DMS153 treated with DMSO at 0.1 percent for 48 hours (cell line): ENCODE measurements around the gene OR6C2.
"Not testable (repeated sequence)": the region's sequence is repeated elsewhere in the genome, so short reads cannot be mapped to it uniquely, and the experiment has no call there.

Experiments used
- DNase-seq: peaks from one replicate; lab custom pipeline; 2025; ENCODE audit not compliant: unreplicated experiment; lab: John Stamatoyannopoulos, UW

OR6C2 gene

DNA sequence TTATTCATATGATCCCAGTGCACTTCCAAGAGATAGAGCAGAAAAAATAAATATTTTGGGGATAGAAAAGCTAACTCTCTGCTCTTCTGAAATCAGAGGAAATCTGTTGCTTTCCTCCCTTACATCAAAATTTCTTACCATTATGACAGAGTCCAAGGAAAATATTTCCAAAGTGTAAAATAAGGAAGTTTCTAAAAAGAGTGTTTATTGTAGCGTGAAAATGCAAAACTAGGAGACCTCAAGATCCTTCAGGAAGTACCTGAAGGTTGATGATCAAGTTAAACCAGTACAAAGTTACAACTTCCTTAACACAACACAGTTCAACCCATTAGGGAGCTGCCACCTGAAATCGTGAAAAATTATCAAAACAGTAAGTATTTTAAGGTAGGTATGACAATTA, at the start of gene OR6C2:
Gene OR6C2 (plus strand): TSS at position 301 of the 400 bp plus-strand sequence. CDS start 8,138 bp downstream, outside the sequence.
- no peak for DNase-seq

- no peak for DNase-seq
These were observed 47.5 kb upstream of the OR6C2 start for GRCh38 chr12:55396326-55396725.

- DNase-seq = no peak
These were observed 43.6 kb upstream of the OR6C2 start, which contains the start of gene OR6C65 for GRCh38 chr12:55400229-55400628. Gene OR6C65, plus strand, starts transcription at chr12:55400529. Its CDS starts 0 bp downstream, at chr12:55400529.

- DNase-seq = no peak
These were observed 36.0 kb upstream of the OR6C2 start for GRCh38 chr12:55407866-55408265.

DNA sequence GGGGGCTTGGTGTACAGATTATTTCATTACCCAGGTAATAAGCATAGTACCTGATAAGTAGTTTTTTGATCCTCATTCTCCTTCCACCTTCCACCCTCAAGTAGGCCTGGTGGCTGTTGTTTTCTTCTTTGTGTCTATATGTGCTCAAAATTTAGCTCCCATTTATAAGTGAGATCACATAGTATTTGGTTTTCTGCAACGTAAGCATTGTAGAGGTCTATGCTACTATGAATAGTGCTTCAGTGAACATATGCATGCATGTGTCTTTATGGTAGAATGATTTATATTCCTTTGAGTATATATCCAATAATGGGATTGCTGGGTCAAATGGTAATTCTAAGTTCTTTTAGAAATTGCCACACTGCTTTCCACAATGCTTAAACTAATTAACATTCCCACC, 34.7 kb upstream of the OR6C2 start:
- not testable (repeated sequence) for DNase-seq

DNA sequence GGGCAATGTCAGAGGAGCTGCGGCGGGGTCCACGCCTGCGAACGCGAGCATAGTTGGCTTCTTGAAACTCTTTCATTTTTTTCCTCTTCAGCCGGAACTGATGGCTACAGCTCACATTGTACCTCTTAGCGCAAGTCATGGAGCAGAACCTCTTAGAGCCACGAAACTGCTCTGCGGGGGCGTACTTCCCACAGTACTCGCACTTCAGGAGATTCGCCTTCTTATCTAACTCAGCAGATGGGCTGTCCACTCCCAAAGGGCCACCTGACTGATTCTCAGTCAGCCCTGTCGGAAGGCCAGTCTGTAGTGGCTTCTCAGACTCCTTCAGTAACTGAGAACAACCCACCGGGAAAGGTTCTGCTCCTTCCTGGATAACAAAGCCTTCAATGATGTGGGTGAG, 31.7 kb upstream of the OR6C2 start:
- not testable (repeated sequence) for DNase-seq

DNA sequence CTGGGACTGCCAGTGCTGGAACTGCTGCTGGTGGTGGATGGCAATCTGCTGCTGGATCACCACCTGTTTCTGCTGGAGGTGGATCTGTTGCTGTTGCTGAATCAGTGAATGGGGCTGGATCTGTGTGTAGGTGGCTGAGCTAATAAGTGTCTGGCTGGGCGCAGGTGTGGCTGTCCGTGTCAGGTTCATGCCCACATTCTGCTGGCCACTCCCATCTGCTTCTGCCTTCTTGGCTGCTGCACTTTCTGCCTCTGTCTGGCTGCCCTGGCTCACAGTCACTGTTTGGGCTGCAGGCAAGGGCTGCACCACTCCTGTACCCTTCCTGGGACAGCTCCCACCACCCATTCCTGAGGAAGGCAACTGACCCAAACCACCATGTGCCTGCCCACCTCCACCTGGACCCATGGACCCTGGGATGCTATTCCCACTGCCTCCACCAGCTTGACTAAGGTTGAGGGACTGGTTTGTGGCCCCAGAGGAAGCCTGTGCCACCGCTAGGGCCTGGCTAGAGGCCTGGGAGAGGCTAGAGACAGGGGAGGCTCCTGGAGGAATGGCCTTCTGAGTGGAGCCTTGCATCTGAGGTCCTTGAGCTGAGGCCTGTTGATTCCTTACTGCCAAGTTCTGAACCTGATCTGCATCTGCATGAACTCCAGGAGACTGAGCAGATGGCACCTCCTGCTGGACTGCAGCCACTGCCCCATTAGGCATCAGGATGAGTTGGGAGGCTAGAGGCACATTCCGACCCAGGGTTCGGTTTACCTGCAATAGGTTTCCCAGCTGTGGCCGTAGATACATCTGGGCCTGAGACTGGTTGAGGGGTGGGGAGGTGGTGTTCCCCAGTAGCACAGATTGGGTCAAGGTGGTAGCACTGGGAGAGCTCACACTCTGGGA, 30.1 kb upstream of the OR6C2 start:
- DNase-seq = not testable (repeated sequence)

DNA sequence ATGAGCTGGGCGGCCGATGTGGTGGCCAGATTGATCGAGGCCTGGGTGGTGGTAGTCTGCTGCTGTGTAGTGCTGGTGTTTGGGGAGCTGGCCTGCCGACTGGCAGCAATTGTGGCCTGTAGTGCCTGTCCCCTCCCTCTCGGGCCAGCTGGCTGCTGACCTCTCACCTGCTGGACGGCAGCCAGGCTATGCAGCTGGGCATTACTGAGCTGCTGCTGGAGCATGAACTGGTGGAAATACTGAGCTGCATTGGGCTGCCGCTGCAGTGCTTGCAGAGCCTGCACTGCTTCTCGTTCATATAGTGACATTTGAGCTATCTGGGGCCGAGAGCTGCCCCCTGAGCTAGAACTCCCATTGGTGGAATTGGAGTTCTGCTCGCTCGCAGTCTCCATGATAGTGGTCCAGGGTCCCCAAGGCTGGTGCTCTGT, 29.5 kb upstream of the OR6C2 start:
- not testable (repeated sequence) for DNase-seq

- DNase-seq = not testable (repeated sequence)
These were observed 29.0 kb upstream of the OR6C2 start for GRCh38 chr12:55414889-55415288.

GRCh38 chr12:55416961-55417360, 26.9 kb upstream of the OR6C2 start:
- no peak for DNase-seq

- DNase-seq = no peak
These were observed 23.4 kb upstream of the OR6C2 start for GRCh38 chr12:55420307-55420962.

GRCh38 chr12:55425954-55426353, 17.9 kb upstream of the OR6C2 start, which contains the start of gene OR6C76:
Gene OR6C76, plus strand, starts transcription at chr12:55426254. Its CDS starts 0 bp downstream, at chr12:55426254.
- no peak for DNase-seq

- DNase-seq = no peak
These were observed 15.3 kb upstream of the OR6C2 start for GRCh38 chr12:55428331-55429243.

GRCh38 chr12:55441233-55441632, 2.6 kb upstream of the OR6C2 start:
- not testable (repeated sequence) for DNase-seq

DNA sequence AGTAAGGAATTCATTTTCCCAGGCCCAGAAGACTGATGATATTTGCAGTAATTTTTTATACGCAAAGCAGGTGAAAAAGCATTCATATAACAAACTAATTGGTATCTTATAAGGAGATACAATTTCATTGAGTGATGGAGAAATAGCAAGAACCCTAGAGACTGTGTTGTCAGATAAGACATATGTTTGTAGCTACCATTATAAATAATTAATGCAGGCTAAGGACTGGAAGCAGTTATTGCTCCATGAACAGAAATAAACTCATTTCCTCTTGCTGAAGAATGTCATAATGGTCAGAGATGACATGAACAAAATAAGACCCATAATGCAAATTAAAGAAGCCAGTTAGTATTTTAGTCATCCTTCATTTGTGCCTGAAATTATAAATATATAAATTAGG, 1.5 kb downstream of the OR6C2 start:
- DNase-seq = no peak

- DNase-seq = no peak
These were observed 2.5 kb downstream of the OR6C2 start for GRCh38 chr12:55446326-55446725.

GRCh38 chr12:55448825-55449224, 4.9 kb downstream of the OR6C2 start:
- no peak for DNase-seq

DNA sequence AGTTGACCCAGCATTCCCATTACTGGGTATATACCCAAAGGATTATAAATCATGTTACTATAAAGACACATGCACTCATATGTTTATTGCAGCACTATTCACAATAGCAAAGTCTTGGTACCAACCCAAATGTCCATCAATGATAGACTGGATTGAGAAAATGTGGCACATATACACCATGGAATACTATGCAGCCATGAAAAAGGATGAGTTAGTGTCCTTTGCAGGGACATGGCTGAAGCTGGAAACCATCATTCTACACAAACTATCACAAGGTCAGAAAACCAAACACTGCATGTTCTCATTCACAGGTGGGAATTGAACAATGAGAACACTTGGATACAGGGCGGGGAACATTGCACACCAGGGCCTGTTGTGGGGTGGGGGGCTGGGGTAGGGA, 21.1 kb downstream of the OR6C2 start:
- DNase-seq = not testable (repeated sequence)

DNA sequence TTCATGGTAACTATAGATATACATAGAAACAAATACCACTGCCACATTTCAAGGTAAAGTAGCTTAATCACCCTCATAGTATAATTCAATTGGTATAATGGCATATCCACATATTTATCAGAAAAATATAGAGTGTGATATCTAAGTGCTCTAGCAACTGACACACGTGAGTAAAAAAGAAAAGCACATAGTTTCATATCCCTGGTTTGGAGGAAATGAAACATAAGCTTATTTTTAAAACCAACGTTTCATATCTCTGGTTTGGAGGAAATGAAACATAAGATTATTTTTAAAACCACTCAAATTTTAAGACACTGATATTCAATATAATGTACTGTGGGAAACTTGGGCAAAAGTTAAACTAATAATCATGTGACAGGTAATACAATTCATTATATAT, 24.0 kb downstream of the OR6C2 start:
- DNase-seq = no peak

DNA sequence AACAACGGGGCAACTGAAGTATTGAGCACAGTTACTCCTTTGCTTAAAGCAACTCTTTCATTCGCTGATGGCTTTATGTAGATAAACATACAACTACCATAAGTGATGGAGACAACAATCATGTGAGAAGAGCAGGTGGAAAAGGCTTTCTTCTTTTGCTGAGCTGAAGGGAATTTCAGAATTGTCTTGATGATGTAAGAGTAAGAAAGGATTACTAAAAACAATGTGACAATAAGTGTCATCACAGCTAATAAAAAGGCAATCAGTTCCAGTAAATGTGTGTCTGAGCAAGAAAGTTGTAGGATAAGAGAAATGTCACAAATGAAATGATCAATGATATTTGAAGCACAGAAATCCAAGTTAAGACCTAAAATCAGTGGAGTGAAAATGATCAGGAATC, 25.4 kb downstream of the OR6C2 start:
- no peak for DNase-seq
